Spinal cord (tissue), 10 donors: ENCODE data around the gene RET. TPM values are rescaled to one million over a fixed set of nuclear protein-coding genes. Genes with fewer than 3 reads are reported as not detected.

Experiments used
- DNase-seq, 6 donors: peaks; one replicate each; pipeline versions ENCODE4 v3.0.0 to v3.0.0-alpha.2; 2013 to 2015; ENCODE audit warnings: low spot score in 6 of 6, low read depth in 4 of 6
- H3K27ac ChIP-seq: one replicate; pipeline ENCODE4 v1.5.1; 2013; ENCODE audit warnings: low read depth, low read length, control low read depth
- H3K27me3 ChIP-seq: one replicate; pipeline ENCODE4 v1.6.1; 2013; ENCODE audit warnings: low read length; ENCODE audit not compliant: control insufficient read depth, insufficient read depth
- H3K36me3 ChIP-seq: one replicate; pipeline ENCODE4 v1.6.1; 2013; ENCODE audit warnings: low read length; ENCODE audit not compliant: control insufficient read depth, insufficient read depth
- H3K4me1 ChIP-seq: one replicate; pipeline ENCODE4 v1.6.1; 2013; ENCODE audit warnings: low read length; ENCODE audit not compliant: control insufficient read depth, insufficient read depth
- H3K4me3 ChIP-seq: one replicate; pipeline ENCODE4 v1.5.1; 2013; ENCODE audit warnings: low read depth, low read length, control low read depth
- H3K9me3 ChIP-seq: one replicate; pipeline ENCODE4 v1.6.1; 2013; ENCODE audit warnings: low read length; ENCODE audit not compliant: control insufficient read depth, insufficient read depth
- WGBS: methylation state at CpG from one replicate; pipeline ENCODE4 v1.1.5; 2013; ENCODE audit warnings: missing lambda C conversion rate; ENCODE audit not compliant: insufficient coverage; 5-methylcytosine and 5-hydroxymethylcytosine counted together
- polyA plus RNA-seq, 2 donors: library from polyadenylated mRNA; unstranded; fragments of 120-200 nt; gene quantifications; one replicate each; pipeline ENCODE4 v1.2.1, GENCODE V29; 2013; ENCODE audit not compliant: insufficient read length in 2 of 2
- total RNA-seq, 2 donors: library from RNA; depleted of rRNA in 1 of 2; stranded (reverse); fragments of 120-200 nt in 1 of 2; fragments of >200 nt in 1 of 2; gene quantifications; one replicate each; pipeline versions ENCODE4 v1.2.3 to v1.2.4, GENCODE V29; 2013 to 2014
- donor health status: healthy.

The RET gene
- total and polyA plus RNA-seq, 4 donors = 9.5 to 49.9 (median 38.4) TPM

- Histone ChIP-seq H3K9me3 (no peaks in the 10 kb centered on the region), H3K36me3 (peaks cover 67% of the 10 kb centered on the region), H3K4me1 (peaks cover 11% of the 10 kb centered on the region), H3K27ac (no peak overlapping the region), H3K27me3 (no peaks in the 10 kb centered on the region), H3K4me3 (no peak overlapping the region)
- DNase-seq = no peak
- 80% methylated on average over 10 of the region's 10 CpGs for WGBS
Measured at GRCh38 chr10:43116596-43116995, 39.7 kb downstream of the RET start.

DNA sequence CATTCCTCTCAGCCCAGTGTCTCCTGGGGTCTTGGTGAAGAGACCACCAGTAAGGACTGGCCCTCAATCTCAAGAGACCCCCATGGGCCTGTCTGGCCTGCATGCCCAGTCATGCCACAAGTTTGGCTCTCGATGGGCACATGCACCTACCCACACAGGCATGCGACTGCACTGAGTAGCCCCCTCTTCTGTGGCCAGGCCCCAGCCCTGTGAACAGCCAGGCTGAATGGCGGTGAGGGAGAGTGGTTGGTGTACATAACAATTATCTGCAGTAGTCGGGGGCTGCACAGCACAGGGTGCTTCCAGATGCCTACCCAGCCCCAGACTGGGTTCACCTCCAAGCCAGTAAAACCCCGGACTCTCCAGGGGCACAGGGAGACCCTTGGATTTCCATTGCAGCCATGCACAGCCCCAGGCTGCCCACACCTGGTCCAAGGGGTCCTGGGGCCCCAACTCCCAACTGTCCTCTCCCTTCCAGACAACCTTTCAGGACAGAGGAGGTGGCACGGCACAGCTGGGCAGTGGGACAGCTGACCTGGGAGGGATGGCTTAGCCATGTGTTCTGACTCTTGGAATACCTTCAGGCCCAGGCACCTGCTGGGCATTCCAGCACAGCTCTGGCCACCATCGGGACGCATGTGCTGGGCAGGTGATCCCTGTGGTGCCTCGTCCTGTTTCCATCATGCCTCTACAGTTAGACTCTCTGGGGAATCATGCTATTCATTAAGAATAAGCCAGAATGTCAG lies 40.3 kb downstream of the RET start:
- WGBS = 77% methylated on average over 8 of the region's 9 CpGs
- Histone ChIP-seq H3K27ac (no peak overlapping the region), H3K4me1 (peaks cover 16% of the 10 kb centered on the region)

GRCh38 chr10:43117777-43118583 lies 41.1 kb downstream of the RET start:
- H3K4me3 ChIP-seq = no peak overlapping the region
- WGBS = 82% methylated on average over 18 of the region's 18 CpGs
- peaks cover 60% of the 10 kb centered on the region for H3K36me3 ChIP-seq
- H3K27ac ChIP-seq = no peak overlapping the region
- peaks cover 16% of the 10 kb centered on the region for H3K4me1 ChIP-seq
- no peak for DNase-seq
- H3K27me3 ChIP-seq = no peaks in the 10 kb centered on the region
- no peaks in the 10 kb centered on the region for H3K9me3 ChIP-seq

More for the DNA sequence above, 40.3 kb downstream of the RET start:
- peaks cover 67% of the 10 kb centered on the region for H3K36me3 ChIP-seq
- H3K4me3 ChIP-seq = no peak overlapping the region
- no peak for DNase-seq
- no peaks in the 10 kb centered on the region for H3K27me3 ChIP-seq
- no peaks in the 10 kb centered on the region for H3K9me3 ChIP-seq

- Histone ChIP-seq H3K4me3 (no peak overlapping the region), H3K36me3 (peaks cover 59% of the 10 kb centered on the region), H3K9me3 (no peaks in the 10 kb centered on the region), H3K27ac (no peak overlapping the region), H3K27me3 (no peaks in the 10 kb centered on the region), H3K4me1 (peaks cover 16% of the 10 kb centered on the region)
- WGBS = 91% methylated on average over 17 of the region's 19 CpGs
- no peak for DNase-seq
Measured at GRCh38 chr10:43118631-43119415, 42.0 kb downstream of the RET start.

DNA sequence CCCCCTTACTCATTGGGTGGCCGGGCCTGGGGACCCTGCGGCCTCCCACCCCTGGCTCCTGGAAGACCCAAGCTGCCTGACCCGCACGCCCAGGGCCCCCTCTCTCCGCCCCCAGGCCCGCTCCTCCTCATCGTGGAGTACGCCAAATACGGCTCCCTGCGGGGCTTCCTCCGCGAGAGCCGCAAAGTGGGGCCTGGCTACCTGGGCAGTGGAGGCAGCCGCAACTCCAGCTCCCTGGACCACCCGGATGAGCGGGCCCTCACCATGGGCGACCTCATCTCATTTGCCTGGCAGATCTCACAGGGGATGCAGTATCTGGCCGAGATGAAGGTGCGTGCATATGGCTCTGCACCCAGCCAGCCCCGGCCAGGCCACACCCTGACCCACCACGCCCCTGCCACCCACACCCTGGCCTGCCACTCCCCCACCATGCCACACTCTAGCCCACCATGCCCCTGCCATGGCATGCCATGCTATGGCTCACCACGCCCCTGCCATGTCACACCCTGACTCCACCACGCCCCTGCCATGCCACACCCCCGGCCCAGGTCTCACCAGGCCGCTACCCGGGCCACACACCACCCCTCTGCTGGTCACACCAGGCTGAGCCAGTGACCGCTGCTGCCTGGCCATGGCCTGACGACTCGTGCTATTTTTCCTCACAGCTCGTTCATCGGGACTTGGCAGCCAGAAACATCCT lies 42.7 kb downstream of the RET start:
- 90% methylated on average over 30 of the region's 31 CpGs for WGBS
- Histone ChIP-seq H3K27ac (no peak overlapping the region), H3K4me1 (peaks cover 16% of the 10 kb centered on the region), H3K9me3 (no peaks in the 10 kb centered on the region), H3K36me3 (peaks cover 60% of the 10 kb centered on the region), H3K27me3 (no peaks in the 10 kb centered on the region), H3K4me3 (no peak overlapping the region)
- DNase-seq = no peak

DNA sequence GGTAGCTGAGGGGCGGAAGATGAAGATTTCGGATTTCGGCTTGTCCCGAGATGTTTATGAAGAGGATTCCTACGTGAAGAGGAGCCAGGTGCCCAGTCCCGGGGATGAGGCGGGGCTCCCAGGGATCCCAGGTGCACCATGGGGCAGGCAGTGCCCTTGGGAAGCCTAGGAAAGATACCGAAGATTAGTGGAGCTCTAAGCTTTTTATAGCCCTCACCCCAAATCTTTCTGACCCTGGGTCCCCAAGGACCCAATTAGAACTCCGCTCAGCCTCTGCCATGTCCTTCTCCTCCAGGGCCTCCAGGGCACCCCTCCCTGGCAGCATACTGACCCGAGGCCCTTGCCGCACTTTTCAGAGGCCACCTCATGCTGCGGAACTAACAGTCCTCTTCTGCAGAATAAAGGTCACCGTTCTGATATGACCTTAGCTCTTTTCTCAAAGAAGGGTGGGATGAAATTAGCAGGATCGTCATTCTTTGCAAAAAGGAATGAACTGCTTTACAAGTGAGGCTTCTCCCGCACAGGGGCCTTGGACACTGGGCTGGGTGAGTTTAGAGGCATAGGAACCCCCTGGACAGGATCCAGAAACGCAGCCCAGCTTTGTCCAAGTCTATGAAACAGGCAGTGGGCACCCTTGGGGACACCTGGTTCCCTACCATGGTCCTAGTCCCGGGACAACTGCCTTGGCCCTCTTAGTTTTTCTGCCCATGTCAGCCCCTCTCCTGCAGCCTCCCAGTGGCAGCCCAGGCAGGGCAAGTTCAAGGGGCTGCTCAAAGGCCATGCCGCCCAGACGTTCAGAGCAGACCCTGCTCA lies 43.5 kb downstream of the RET start:
- WGBS = 74% methylated on average over 16 of the region's 19 CpGs
- Histone ChIP-seq H3K36me3 (peaks cover 55% of the 10 kb centered on the region), H3K27ac (no peak overlapping the region), H3K4me1 (peaks cover 16% of the 10 kb centered on the region), H3K4me3 (no peak overlapping the region), H3K9me3 (no peaks in the 10 kb centered on the region), H3K27me3 (no peaks in the 10 kb centered on the region)
- DNase-seq = no peak

DNA sequence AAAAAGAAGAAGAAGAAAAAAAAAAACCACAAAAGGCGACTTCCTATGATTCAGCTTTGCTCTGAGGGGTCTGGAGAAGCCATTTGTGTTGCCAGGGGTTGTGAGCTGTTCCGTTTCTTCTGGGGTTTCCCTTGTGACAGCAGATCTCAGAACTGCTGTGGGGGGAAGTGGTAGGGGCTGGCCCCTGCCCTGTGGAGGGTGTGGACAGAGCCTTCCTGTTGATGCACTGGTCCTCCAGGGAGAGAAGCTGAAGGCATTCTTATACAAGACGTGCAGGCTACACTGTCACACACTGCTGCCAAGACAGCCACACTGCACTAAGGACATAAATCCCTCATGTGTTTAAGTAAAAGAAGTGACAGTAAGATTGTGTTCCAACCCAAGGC lies 44.1 kb downstream of the RET start:
- WGBS = 55% methylated on average over 2 of the region's 3 CpGs
- H3K27me3 ChIP-seq = no peaks in the 10 kb centered on the region
- peaks cover 16% of the 10 kb centered on the region for H3K4me1 ChIP-seq
- no peaks in the 10 kb centered on the region for H3K9me3 ChIP-seq
- no peak overlapping the region for H3K4me3 ChIP-seq
- DNase-seq = peak in 2 of 6 donors; percentile 5 to 6
- peaks cover 57% of the 10 kb centered on the region for H3K36me3 ChIP-seq
- no peak overlapping the region for H3K27ac ChIP-seq

DNA sequence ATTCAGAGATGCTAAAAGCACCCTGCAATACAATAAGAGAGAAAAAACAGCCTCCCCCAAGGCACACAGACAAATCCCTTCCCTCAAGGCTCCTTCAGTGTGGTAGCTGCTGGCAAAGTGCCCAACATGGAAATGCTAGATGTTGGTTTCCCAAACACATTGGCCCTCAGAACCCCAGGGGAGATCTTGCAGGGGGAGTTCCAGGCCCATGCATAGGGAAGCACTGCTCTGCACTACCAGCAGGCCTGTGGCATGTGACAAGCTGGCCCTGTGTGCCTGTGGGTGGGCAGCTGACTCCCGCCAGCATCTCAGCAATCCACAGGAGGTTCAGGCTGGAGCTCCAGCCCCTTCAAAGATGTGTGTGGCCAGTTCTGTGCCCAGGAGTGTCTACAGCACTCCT lies 44.6 kb downstream of the RET start:
- Histone ChIP-seq H3K27me3 (no peaks in the 10 kb centered on the region), H3K36me3 (peaks cover 61% of the 10 kb centered on the region), H3K9me3 (no peaks in the 10 kb centered on the region), H3K27ac (no peak overlapping the region), H3K4me3 (no peak overlapping the region), H3K4me1 (peaks cover 16% of the 10 kb centered on the region)
- DNase-seq = peak in 2 of 6 donors; percentile 43 to 61
- WGBS = 67% methylated on average over 1 of the region's 1 CpG
